PC-9 (cell line): Measurements from ENCODE around the gene STK24. TPM values are rescaled to one million over a fixed set of nuclear protein-coding genes. Genes with fewer than 3 reads are reported as not detected.

Experiments
- BruUV-seq: library from RNA; stranded (reverse); fragments of 400-500 nt; replicated peaks from 2 replicates; lab custom pipeline; 2021; lab: Mats Ljungman, UMichigan
- CTCF ChIA-PET: fragments of 300-600 bp; sonication (Branson Sonifier 250); formaldehyde crosslinking; loops from one replicate; lab custom pipeline; 2022; ENCODE audit warnings: antibody characterized with exemption; lab: Charles Lee
- POLR2A ChIA-PET: fragments of 300-600 bp; sonication (Branson Sonifier 250); formaldehyde crosslinking; loops from one replicate; lab custom pipeline; 2022; ENCODE audit warnings: antibody characterized with exemption; ENCODE audit not compliant: unreplicated experiment; lab: Charles Lee
- DNase-seq, 2 experiments: peaks; one replicate each; pipeline versions ENCODE4 v3.0.0 to v3.0.0-alpha.2; 2015 to 2022; ENCODE audit warnings: mixed read lengths in 1 of 2
- H2AFZ ChIP-seq: fragments of 200-600 bp; sonication (generic); 2 replicates; pipeline ENCODE4 v1.8.1; 2017; ENCODE audit warnings: antibody characterized with exemption
- H3F3A ChIP-seq: fragments of 200-600 bp; sonication (generic); 2 replicates; pipeline ENCODE4 v1.8.1; 2017; ENCODE audit warnings: antibody characterized with exemption, mild to moderate bottlenecking, low read depth; ENCODE audit not compliant: insufficient read depth
- H3K27ac ChIP-seq: fragments of 200-600 bp; sonication (generic); 2 replicates; pipeline ENCODE4 v1.6.1; 2016; ENCODE audit warnings: mixed run types
- H3K27me3 ChIP-seq: fragments of 200-600 bp; sonication (generic); 2 replicates; pipeline ENCODE4 v1.6.1; 2016; ENCODE audit warnings: low read depth, mixed run types; ENCODE audit not compliant: insufficient read depth
- H3K36me3 ChIP-seq: fragments of 200-600 bp; sonication (generic); 2 replicates; pipeline ENCODE4 v1.6.1; 2016; ENCODE audit warnings: low read depth, mixed run types
- H3K4me1 ChIP-seq: fragments of 200-600 bp; sonication (generic); replicated peaks from 2 replicates; pipeline ENCODE4 v1.6.1; 2016; ENCODE audit warnings: mixed run types; ENCODE audit not compliant: insufficient read depth
- H3K4me2 ChIP-seq: fragments of 200-600 bp; sonication (generic); 2 replicates; pipeline ENCODE4 v1.6.1; 2017; ENCODE audit warnings: mixed run types
- H3K4me3 ChIP-seq: fragments of 200-600 bp; sonication (generic); 2 replicates; pipeline ENCODE4 v1.6.1; 2016; ENCODE audit warnings: mixed run types
- H3K79me2 ChIP-seq: fragments of 200-600 bp; sonication (generic); 2 replicates; pipeline ENCODE4 v1.6.1; 2017; ENCODE audit warnings: low read depth, mixed run types
- H3K9me2 ChIP-seq: fragments of 200-600 bp; sonication (generic); 2 replicates; pipeline ENCODE4 v1.8.1; 2017; ENCODE audit warnings: mild to moderate bottlenecking; ENCODE audit not compliant: insufficient read depth
- H3K9me3 ChIP-seq: fragments of 200-600 bp; sonication (generic); 2 replicates; pipeline ENCODE4 v1.8.1; 2016; ENCODE audit warnings: low read depth; ENCODE audit not compliant: insufficient read depth
- H4K20me1 ChIP-seq: fragments of 200-600 bp; sonication (generic); 2 replicates; pipeline ENCODE4 v1.8.1; 2017; ENCODE audit not compliant: insufficient read depth
- EZH2 ChIP-seq: fragments of 200-600 bp; sonication (generic); IDR thresholded peaks from 2 replicates; pipeline ENCODE4 v1.8.0; 2017; ENCODE audit warnings: antibody characterized with exemption, low read depth
- intact Hi-C: fragments of 100-400 bp; cut with micrococcal nuclease; formaldehyde crosslinking; loops from one replicate; pipeline ENCODE4 v1.10.0; 2022; ENCODE audit not compliant: unreplicated experiment
- total RNA-seq: library from RNA; stranded (reverse); gene quantifications from 2 replicates; pipeline ENCODE4 v1.2.3, GENCODE V29; 2021
- TF ChIP-seq, protein P1 (sequence below): fragments of 200-600 bp; sonication (generic); conservative IDR thresholded peaks from 2 replicates; pipeline ENCODE4 v1.6.1; 2017; ENCODE audit warnings: mixed run types, antibody characterized with exemption, mild to moderate bottlenecking, moderate library complexity

STK24 gene
- total RNA-seq, 1 experiment from 2014 or later, result 134 TPM

GRCh38 chr13:98549006-98549727, 27.7 kb downstream of the STK24 start:
- intact Hi-C loops, result no loop called here

DNA sequence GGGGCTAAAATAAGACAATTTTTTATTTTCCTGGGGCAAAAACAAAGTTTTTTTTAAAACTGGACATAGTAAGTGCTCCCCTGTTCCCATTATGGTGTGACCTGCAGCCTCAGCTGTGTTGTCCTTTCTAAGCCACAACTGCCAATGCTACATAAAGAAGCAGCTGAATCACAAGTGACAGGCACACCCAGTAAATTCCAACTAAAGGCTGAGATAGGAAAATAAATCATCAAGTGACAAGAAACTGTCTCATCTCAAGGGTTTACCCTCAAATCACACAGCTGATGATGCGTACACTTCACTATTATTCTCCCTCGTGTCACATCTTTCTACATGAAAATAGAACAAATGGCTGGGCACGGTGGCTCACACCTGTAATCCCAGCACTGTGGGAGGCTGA, 28.7 kb downstream of the STK24 start:
- Histone ChIP-seq H3K36me3 (0 out of 2 replicates have a peak, but pooled peaks cover 18% of the 10 kb centered on the region), H4K20me1 (peaks cover 52% of the 10 kb centered on the region), H3K79me2 (peaks cover 99% of the 10 kb centered on the region), H3K27ac (no peak overlapping the region), H3F3A (peaks cover 39% of the 10 kb centered on the region), H3K4me1 (peaks cover 15% of the 10 kb centered on the region), H3K27me3 (no peaks in the 10 kb centered on the region), H3K4me3 (no peak overlapping the region), H2AFZ (no peak overlapping the region), H3K9me2 (no peaks in the 10 kb centered on the region), H3K4me2 (no peak overlapping the region), H3K9me3 (no peaks in the 10 kb centered on the region)
- no peak for TF ChIP-seq EZH2
- TF ChIP-seq, protein P1, sequence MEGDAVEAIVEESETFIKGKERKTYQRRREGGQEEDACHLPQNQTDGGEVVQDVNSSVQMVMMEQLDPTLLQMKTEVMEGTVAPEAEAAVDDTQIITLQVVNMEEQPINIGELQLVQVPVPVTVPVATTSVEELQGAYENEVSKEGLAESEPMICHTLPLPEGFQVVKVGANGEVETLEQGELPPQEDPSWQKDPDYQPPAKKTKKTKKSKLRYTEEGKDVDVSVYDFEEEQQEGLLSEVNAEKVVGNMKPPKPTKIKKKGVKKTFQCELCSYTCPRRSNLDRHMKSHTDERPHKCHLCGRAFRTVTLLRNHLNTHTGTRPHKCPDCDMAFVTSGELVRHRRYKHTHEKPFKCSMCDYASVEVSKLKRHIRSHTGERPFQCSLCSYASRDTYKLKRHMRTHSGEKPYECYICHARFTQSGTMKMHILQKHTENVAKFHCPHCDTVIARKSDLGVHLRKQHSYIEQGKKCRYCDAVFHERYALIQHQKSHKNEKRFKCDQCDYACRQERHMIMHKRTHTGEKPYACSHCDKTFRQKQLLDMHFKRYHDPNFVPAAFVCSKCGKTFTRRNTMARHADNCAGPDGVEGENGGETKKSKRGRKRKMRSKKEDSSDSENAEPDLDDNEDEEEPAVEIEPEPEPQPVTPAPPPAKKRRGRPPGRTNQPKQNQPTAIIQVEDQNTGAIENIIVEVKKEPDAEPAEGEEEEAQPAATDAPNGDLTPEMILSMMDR, result no peak
- intact Hi-C loops, result no loop called here
- POLR2A ChIA-PET, result no interaction called here
- DNase-seq, result no peak
- no TSS peak for BruUV-seq
- CTCF ChIA-PET, result no interaction called here

More at GRCh38 chr13:98549006-98549727, 27.7 kb downstream of the STK24 start:
- no peaks in the 10 kb centered on the region for H3K9me3 ChIP-seq
- TF ChIP-seq, protein P1, result no peak
- no peak for TF ChIP-seq EZH2
- peak in 1 of 2 experiments; percentile 74 for DNase-seq
- CTCF ChIA-PET, result no interaction called here
- H2AFZ ChIP-seq, result no peak overlapping the region
- peaks cover 39% of the 10 kb centered on the region for H3F3A ChIP-seq
- H3K27me3 ChIP-seq, result no peaks in the 10 kb centered on the region
- POLR2A ChIA-PET, result no interaction called here
- H3K9me2 ChIP-seq, result no peaks in the 10 kb centered on the region
- H3K4me1 ChIP-seq, result peaks cover 15% of the 10 kb centered on the region
- no peak overlapping the region; the same call in 1 of the 2 replicates for H3K27ac ChIP-seq
- peaks cover 47% of the 10 kb centered on the region for H4K20me1 ChIP-seq
- peaks cover 99% of the 10 kb centered on the region for H3K79me2 ChIP-seq
- H3K36me3 ChIP-seq, result 0 out of 2 replicates have a peak, but pooled peaks cover 18% of the 10 kb centered on the region
- H3K4me3 ChIP-seq, result no peak overlapping the region
- no TSS peak for BruUV-seq
- peak overlapping the region; percentile 1; the same call in 1 of the 2 replicates for H3K4me2 ChIP-seq

DNA sequence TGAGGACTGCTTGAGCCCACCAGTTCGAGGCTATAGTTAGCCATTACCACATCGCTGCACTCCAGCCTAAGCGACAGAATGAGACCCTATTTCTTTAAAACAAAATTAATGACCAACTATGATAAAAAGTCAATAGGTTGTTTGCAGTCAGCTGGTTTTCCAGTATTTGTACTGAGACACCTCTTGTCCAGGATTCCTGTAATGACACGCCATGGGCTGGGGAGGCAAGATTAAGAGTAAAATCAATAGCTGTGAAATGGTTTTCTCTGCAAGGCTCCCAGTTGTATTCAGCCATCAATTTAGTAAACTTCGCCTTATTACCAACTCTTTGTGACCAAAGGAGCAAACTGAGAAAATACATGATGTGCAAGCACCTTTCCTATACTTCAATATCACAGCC, 29.5 kb downstream of the STK24 start:
- no peak overlapping the region for H2AFZ ChIP-seq
- no TSS peak for BruUV-seq
- 0 out of 2 replicates have a peak, but pooled peaks cover 18% of the 10 kb centered on the region for H3K36me3 ChIP-seq
- peaks cover 16% of the 10 kb centered on the region for H3K4me1 ChIP-seq
- ChIA-PET POLR2A (no interaction called here), CTCF (no interaction called here)
- H3K4me3 ChIP-seq, result no peak overlapping the region
- no peaks in the 10 kb centered on the region for H3K9me2 ChIP-seq
- H4K20me1 ChIP-seq, result peaks cover 55% of the 10 kb centered on the region
- H3K79me2 ChIP-seq, result peaks cover 99% of the 10 kb centered on the region
- H3K4me2 ChIP-seq, result no peak overlapping the region
- DNase-seq, result no peak
- H3K27me3 ChIP-seq, result no peaks in the 10 kb centered on the region
- TF ChIP-seq, protein P1, result no peak
- TF ChIP-seq EZH2, result no peak
- no peak overlapping the region for H3K27ac ChIP-seq
- intact Hi-C loops, result no loop called here
- H3F3A ChIP-seq, result peaks cover 45% of the 10 kb centered on the region
- H3K9me3 ChIP-seq, result no peaks in the 10 kb centered on the region
